Bronchial epithelial cell (primary cell): Measurements from ENCODE around the gene PRR7. TPM values are rescaled to one million over a fixed set of nuclear protein-coding genes. Genes with fewer than 3 reads are reported as not detected.

ENCODE experiments used
- DNase-seq: peaks from one replicate; pipeline ENCODE4 v3.0.0-alpha.2; 2010; ENCODE audit warnings: low read depth
- FAIRE-seq: peaks from 2 replicates; lab custom pipeline; 2011; peaks lifted over from hg19 to GRCh38; lab: Jason Lieb, UNC
- H3K27me3 ChIP-seq: 2 replicates; pipeline ENCODE4 v1.5.1; 2011; ENCODE audit warnings: low read length; ENCODE audit not compliant: control insufficient read depth, insufficient read depth
- H3K36me3 ChIP-seq: 2 replicates; pipeline ENCODE4 v1.5.1; 2011; ENCODE audit warnings: low read length; ENCODE audit not compliant: control insufficient read depth, insufficient read depth
- H3K4me3 ChIP-seq: 2 replicates; pipeline ENCODE4 v1.5.1; 2011; ENCODE audit warnings: mild to moderate bottlenecking, low read depth, low read length, control low read depth
- CTCF ChIP-seq: IDR thresholded peaks from 2 replicates; pipeline ENCODE4 v1.5.1; 2011; ENCODE audit warnings: mild to moderate bottlenecking, moderate library complexity, low read length, control low read depth, inconsistent platforms; ENCODE audit not compliant: insufficient read depth, severe bottlenecking
- total RNA-seq: library from RNA; depleted of rRNA; stranded (reverse); fragments of >200 nt; gene quantifications from 2 replicates; pipeline ENCODE4 v1.2.1, GENCODE V29; 2014

The PRR7 gene
- total RNA-seq, 1 donor from 2014 or later = 5.0 TPM

- DNase-seq (no peak), FAIRE-seq (no peak)
- Histone ChIP-seq H3K27me3 (no peaks in the 10 kb centered on the region), H3K36me3 (no peaks in the 10 kb centered on the region), H3K4me3 (no peak overlapping the region)
- TF ChIP-seq CTCF = no peak
Measured at GRCh38 chr5:177448244-177448950, 1.8 kb downstream of the PRR7 start.

GRCh38 chr5:177449140-177450061 lies 2.8 kb downstream of the PRR7 start:
- peak; percentile 58 for DNase-seq
- FAIRE-seq = no peak
- H3K27me3 ChIP-seq = no peaks in the 10 kb centered on the region

GRCh38 chr5:177450667-177451424 lies 4.2 kb downstream of the PRR7 start:
- TF ChIP-seq CTCF = no peak
- no peaks in the 10 kb centered on the region for H3K27me3 ChIP-seq
- no peak for FAIRE-seq

More at GRCh38 chr5:177449140-177450061, 2.8 kb downstream of the PRR7 start:
- TF ChIP-seq CTCF = no peak
- Histone ChIP-seq H3K4me3 (no peak overlapping the region), H3K36me3 (no peaks in the 10 kb centered on the region)

GRCh38 chr5:177452688-177453638 lies 6.3 kb downstream of the PRR7 start:
- no peak for DNase-seq
- Histone ChIP-seq H3K4me3 (no peak overlapping the region), H3K36me3 (peaks cover 2% of the 10 kb centered on the region), H3K27me3 (no peaks in the 10 kb centered on the region)
- peak; percentile 5 for TF ChIP-seq CTCF
- FAIRE-seq = no peak

More at GRCh38 chr5:177450667-177451424, 4.2 kb downstream of the PRR7 start:
- no peak for DNase-seq
- Histone ChIP-seq H3K4me3 (no peak overlapping the region), H3K36me3 (no peaks in the 10 kb centered on the region)
